GM18498 (cell line): ENCODE results near the gene JAML.

Experiments used
- ATAC-seq: cut with Tn5 transposase; IDR thresholded peaks from one replicate; pipeline ENCODE4 v1.9.1; 2021; ENCODE audit warnings: mild to moderate bottlenecking, moderate library complexity; ENCODE audit not compliant: unreplicated experiment

Gene JAML

GRCh38 chr11:118224511-118225188 is at the start of gene JAML:
Gene JAML (minus strand): TSS chr11:118225011. CDS start chr11:118214866, 10,145 bp downstream.
- no peak for ATAC-seq

- no peak for ATAC-seq
These were observed 49.4 kb upstream of the JAML start for GRCh38 chr11:118274186-118274585.

GRCh38 chr11:118272001-118272400 is 47.2 kb upstream of the JAML start:
- ATAC-seq = no peak

GRCh38 chr11:118267486-118267885 is 42.7 kb upstream of the JAML start:
- ATAC-seq = no peak

GRCh38 chr11:118265954-118266353 is 41.1 kb upstream of the JAML start:
- ATAC-seq = no peak

GRCh38 chr11:118264569-118265465 is 40.0 kb upstream of the JAML start:
- ATAC-seq = no peak

- no peak for ATAC-seq
These were observed 39.1 kb upstream of the JAML start, which contains the start of gene MPZL2 for GRCh38 chr11:118263695-118264568. Gene MPZL2 (minus strand): TSS chr11:118264297. CDS start chr11:118264153, 144 bp downstream.

GRCh38 chr11:118263112-118263511 is 38.3 kb upstream of the JAML start:
- ATAC-seq = no peak

- no peak for ATAC-seq
These were observed 35.5 kb upstream of the JAML start for GRCh38 chr11:118260353-118260752.

- no peak for ATAC-seq
These were observed 34.3 kb upstream of the JAML start for GRCh38 chr11:118259138-118259537.

- no peak for ATAC-seq
These were observed 33.6 kb upstream of the JAML start for GRCh38 chr11:118258410-118258809.

- ATAC-seq = peak; percentile 23
These were observed 27.9 kb upstream of the JAML start for GRCh38 chr11:118252688-118253087.

- ATAC-seq = peak; percentile 81
These were observed 27.2 kb upstream of the JAML start, which contains the start of gene MPZL3 for GRCh38 chr11:118251858-118252652. Gene MPZL3 (minus strand): TSS chr11:118252365. CDS start chr11:118252294, 71 bp downstream.

- no peak for ATAC-seq
These were observed 22.2 kb upstream of the JAML start for GRCh38 chr11:118247041-118247440.

GRCh38 chr11:118245936-118246562 is 21.2 kb upstream of the JAML start:
- no peak for ATAC-seq

- ATAC-seq = no peak
These were observed 19.4 kb upstream of the JAML start for GRCh38 chr11:118243993-118244762.

GRCh38 chr11:118243161-118243560 is 18.4 kb upstream of the JAML start:
- ATAC-seq = no peak

- ATAC-seq = no peak
These were observed 16.9 kb upstream of the JAML start for GRCh38 chr11:118241764-118242098.
